ENCODE measurements around the gene ALKBH5.

ALKBH5 gene

DNA sequence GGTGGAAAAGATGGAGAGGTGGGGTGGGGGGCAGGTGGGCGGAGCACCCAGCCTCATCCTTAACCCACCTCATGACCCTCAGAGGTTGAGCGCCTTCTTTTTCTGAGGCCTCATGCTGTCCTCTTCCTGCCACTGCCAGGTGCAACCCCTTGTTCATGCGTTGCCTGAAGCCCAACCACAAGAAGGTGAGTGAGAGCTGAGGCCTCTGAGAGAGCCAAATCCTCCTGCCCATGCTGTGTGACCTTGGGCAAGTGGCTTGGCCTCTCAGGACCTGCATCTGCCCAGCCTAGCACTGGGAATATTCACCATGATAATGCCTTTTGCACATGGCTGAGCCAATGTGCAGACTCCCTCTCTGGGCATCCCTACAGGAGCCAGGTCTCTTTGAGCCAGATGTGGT, 43.0 kb upstream of the ALKBH5 start:
- DNase-seq (ENCODE audit: low spot score): no peak
- TF ChIP-seq, protein P1, sequence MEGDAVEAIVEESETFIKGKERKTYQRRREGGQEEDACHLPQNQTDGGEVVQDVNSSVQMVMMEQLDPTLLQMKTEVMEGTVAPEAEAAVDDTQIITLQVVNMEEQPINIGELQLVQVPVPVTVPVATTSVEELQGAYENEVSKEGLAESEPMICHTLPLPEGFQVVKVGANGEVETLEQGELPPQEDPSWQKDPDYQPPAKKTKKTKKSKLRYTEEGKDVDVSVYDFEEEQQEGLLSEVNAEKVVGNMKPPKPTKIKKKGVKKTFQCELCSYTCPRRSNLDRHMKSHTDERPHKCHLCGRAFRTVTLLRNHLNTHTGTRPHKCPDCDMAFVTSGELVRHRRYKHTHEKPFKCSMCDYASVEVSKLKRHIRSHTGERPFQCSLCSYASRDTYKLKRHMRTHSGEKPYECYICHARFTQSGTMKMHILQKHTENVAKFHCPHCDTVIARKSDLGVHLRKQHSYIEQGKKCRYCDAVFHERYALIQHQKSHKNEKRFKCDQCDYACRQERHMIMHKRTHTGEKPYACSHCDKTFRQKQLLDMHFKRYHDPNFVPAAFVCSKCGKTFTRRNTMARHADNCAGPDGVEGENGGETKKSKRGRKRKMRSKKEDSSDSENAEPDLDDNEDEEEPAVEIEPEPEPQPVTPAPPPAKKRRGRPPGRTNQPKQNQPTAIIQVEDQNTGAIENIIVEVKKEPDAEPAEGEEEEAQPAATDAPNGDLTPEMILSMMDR (IDR thresholded peaks at IDR 0.05; ENCODE audit: borderline replicate concordance, control extremely low read depth, extremely low read depth, insufficient read depth, missing control alignments): no peak
- in situ Hi-C loops (cut with MboI; ENCODE audit: low sequenced_read_pairs, unreplicated experiment): no loop called here

DNA sequence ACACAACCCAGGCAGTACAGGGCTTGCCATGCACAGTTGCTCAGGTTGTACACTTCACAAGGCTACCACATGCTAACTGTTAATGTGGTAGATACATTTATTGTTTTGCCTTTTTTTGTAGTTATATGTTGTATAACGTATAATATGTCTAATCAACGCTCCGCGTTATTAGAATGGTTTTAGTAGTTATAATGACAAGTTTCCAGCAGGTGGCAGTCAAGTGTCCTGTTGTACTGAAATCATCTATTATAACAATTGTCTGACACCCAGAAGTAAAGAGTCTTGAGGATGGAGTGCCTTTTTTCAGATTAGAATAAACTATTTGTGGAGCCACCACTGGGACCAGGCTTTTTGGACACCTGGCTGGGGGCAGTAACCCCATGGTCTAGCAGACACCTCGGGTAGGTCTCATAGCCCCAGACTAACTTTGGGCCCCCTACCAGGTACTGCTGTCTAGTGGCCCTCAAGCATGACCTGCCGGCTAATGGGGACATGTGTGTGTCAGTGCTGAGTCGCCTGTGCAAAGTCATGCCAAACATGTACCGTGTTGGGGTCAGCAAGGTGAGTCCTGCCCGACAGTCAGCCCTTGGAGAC, 42.3 kb upstream of the ALKBH5 start:
- TF ChIP-seq, protein P1 (IDR thresholded peaks at IDR 0.05; ENCODE audit: borderline replicate concordance, control extremely low read depth, extremely low read depth, insufficient read depth, missing control alignments): no peak
- peak; percentile 81 for DNase-seq (ENCODE audit: low spot score)
- in situ Hi-C loops (cut with MboI; ENCODE audit: low sequenced_read_pairs, unreplicated experiment): no loop called here

DNA sequence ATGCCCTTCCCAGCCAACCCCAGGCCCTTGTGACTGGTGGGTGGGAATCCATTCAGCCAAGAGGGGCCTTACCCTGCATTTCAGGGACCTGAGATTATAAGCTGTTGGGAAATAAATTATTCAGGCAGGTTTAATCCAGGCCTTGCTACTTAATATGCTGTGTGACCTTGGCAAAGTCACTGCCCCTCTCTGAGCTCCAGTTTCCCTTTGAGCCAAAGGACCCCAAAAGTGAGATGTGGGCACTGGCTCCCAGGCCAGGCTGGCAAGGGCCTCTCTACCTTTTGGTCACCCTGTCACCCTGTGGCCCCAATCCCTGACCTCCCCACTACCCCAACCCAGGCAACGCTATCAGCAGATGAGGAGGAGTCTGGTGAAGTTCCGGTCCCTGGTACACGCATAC, 41.2 kb upstream of the ALKBH5 start:
- TF ChIP-seq, protein P1 (IDR thresholded peaks at IDR 0.05; ENCODE audit: borderline replicate concordance, control extremely low read depth, extremely low read depth, insufficient read depth, missing control alignments): no peak
- DNase-seq (ENCODE audit: low spot score): no peak
- in situ Hi-C loops (cut with MboI; ENCODE audit: low sequenced_read_pairs, unreplicated experiment): no loop called here

DNA sequence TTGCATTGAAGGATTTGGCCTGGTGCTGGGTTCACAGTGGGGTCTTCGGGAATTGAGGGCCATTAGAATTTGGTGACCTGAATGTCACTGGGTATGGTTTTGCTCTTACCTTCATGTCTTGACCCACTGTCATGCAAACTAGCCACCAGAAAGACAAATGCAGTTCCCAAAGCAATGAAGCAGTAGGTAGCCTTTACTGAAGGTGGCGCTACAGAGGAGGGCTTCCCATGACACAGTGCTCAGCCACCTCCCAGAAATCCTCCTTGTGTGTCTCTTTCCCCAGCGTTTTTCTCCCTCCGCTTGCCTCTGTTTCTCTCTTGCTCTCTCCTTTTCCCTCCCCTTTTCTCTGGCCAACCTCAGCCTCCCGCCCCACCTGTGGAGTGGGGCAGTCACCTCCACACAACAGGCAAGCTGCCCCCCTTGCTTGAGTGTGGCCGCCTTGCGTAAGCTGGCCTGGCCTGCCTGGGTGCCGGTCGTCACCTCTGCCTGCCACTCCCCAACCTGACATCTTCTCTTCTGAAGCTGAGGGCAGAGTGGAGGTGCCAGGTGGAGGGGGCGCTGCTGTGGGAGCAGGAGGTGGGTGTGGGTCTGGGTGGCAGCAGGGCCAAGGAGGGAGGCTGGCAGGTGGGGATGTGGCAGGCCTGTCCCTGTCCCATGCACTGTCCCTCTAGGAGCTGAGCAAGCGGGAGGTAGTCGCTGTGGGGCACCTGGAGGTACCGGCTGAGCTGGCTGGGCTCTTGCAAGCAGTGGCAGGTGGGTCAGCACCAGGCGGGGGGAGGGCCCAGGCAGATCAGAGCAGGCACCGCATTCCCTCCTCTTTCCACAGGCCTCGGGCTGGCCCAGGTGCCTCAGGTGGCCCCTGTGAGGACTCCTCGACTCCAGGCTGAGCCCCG, 40.3 kb upstream of the ALKBH5 start:
- in situ Hi-C loops (cut with MboI; ENCODE audit: low sequenced_read_pairs, unreplicated experiment): no loop called here
- DNase-seq (ENCODE audit: low spot score): peak; percentile 60
- TF ChIP-seq, protein P1 (IDR thresholded peaks at IDR 0.05; ENCODE audit: borderline replicate concordance, control extremely low read depth, extremely low read depth, insufficient read depth, missing control alignments): peak; percentile 43

DNA sequence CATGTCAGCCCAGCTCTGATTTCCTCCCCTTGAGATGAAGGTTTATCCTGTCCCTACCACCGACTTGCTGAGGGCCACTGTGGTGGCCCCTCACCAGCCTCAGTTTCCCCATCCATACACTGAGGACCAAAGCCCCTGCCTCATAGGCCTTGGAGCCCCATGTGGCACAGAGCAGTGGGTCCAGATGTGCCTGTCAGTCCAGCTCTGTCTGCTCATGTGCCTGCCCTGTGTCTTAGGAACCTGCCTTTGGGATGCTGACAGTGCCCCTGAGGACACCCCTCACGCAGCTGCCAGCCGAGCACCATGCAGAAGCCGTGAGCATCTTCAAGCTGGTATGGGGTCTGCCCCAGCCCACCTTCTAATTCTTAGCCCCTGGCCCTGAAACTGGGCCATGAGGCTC, 39.4 kb upstream of the ALKBH5 start:
- TF ChIP-seq, protein P1 (IDR thresholded peaks at IDR 0.05; ENCODE audit: borderline replicate concordance, control extremely low read depth, extremely low read depth, insufficient read depth, missing control alignments): no peak
- in situ Hi-C loops (cut with MboI; ENCODE audit: low sequenced_read_pairs, unreplicated experiment): no loop called here
- no peak for DNase-seq (ENCODE audit: low spot score)

DNA sequence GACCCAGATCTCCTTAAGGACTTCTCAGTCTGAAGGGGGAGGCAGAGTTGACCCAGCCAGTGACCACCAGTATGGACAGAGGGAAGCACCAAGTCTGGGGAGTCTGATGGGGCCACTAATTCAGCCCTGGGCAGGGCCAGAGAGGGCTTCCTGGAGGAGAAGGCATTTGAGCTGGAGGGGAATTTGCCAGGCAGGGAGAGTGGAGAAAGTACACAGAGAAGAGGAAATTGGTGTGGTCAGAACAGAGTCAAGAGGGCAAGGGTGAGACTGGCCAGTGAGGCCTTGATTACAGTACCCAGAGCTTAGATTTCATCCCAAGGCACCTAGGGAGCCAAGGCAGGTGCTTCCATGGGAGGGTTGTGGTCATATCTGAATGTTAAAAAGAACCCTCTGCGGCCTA, 38.8 kb upstream of the ALKBH5 start:
- in situ Hi-C loops (cut with MboI; ENCODE audit: low sequenced_read_pairs, unreplicated experiment): no loop called here
- TF ChIP-seq, protein P1 (IDR thresholded peaks at IDR 0.05; ENCODE audit: borderline replicate concordance, control extremely low read depth, extremely low read depth, insufficient read depth, missing control alignments): no peak
- DNase-seq (ENCODE audit: low spot score): no peak

All from GM13976 (cell line).